ENCODE results near the gene SYNE4. TPM values are rescaled to one million over a fixed set of nuclear protein-coding genes. Genes with fewer than 3 reads are reported as not detected.
A peak's percentile ranks its signal among the peaks of the same experiment; 100 is the strongest.

The SYNE4 gene
- total RNA-seq, 1 donor from 2014 or later: 8.7 TPM

GRCh38 chr19:35993923-35994598 is 14.6 kb downstream of the SYNE4 start:
- no peak for DNase-seq (ENCODE audit: extremely low spot score, unreplicated experiment)
- TF ChIP-seq CTCF (conservative IDR thresholded peaks at IDR 0.05): no peak
- Mint-ChIP-seq H3K9me3 (no peaks in the 10 kb centered on the region), H3K36me3 (peaks cover 8% of the 10 kb centered on the region), H3K27ac (no peak overlapping the region), H3K4me3 (peak overlapping the region; percentile 34), H3K27me3 (peaks cover 6% of the 10 kb centered on the region), H3K4me1 (ENCODE audit: unreplicated experiment) (peaks cover 22% of the 10 kb centered on the region)

- H3K27me3 Mint-ChIP-seq: peaks cover 15% of the 10 kb centered on the region
- H3K4me1 Mint-ChIP-seq (ENCODE audit: unreplicated experiment): peaks cover 22% of the 10 kb centered on the region
- DNase-seq (ENCODE audit: extremely low spot score, unreplicated experiment): no peak
- H3K4me3 Mint-ChIP-seq: peak overlapping the region; percentile 34
- TF ChIP-seq CTCF (conservative IDR thresholded peaks at IDR 0.05): no peak
- H3K36me3 Mint-ChIP-seq: peaks cover 8% of the 10 kb centered on the region
- H3K9me3 Mint-ChIP-seq: no peaks in the 10 kb centered on the region
- H3K27ac Mint-ChIP-seq: no peak overlapping the region
These were observed 15.5 kb downstream of the SYNE4 start for GRCh38 chr19:35992907-35993765.

- Mint-ChIP-seq H3K27ac (no peak overlapping the region), H3K4me3 (peak overlapping the region; percentile 57), H3K9me3 (no peaks in the 10 kb centered on the region), H3K36me3 (peaks cover 4% of the 10 kb centered on the region), H3K4me1 (ENCODE audit: unreplicated experiment) (peaks cover 16% of the 10 kb centered on the region), H3K27me3 (peaks cover 26% of the 10 kb centered on the region)
- no peak for TF ChIP-seq CTCF (conservative IDR thresholded peaks at IDR 0.05)
- DNase-seq (ENCODE audit: extremely low spot score, unreplicated experiment): no peak
These were observed 16.7 kb downstream of the SYNE4 start for GRCh38 chr19:35991731-35992450.

- Mint-ChIP-seq H3K36me3 (no peaks in the 10 kb centered on the region), H3K4me3 (peak overlapping the region; percentile 57), H3K27ac (no peak overlapping the region), H3K27me3 (peaks cover 34% of the 10 kb centered on the region), H3K9me3 (no peaks in the 10 kb centered on the region), H3K4me1 (ENCODE audit: unreplicated experiment) (peaks cover 8% of the 10 kb centered on the region)
- no peak for TF ChIP-seq CTCF (conservative IDR thresholded peaks at IDR 0.05)
- no peak for DNase-seq (ENCODE audit: extremely low spot score, unreplicated experiment)
These were observed 17.6 kb downstream of the SYNE4 start for GRCh38 chr19:35990771-35991730.

GRCh38 chr19:35990156-35990555 is 18.5 kb downstream of the SYNE4 start:
- Mint-ChIP-seq H3K9me3 (peaks cover 3% of the 10 kb centered on the region), H3K4me3 (no peak overlapping the region)

More at GRCh38 chr19:35990156-35990555, 18.5 kb downstream of the SYNE4 start:
- DNase-seq (ENCODE audit: extremely low spot score, unreplicated experiment): no peak
- H3K27ac Mint-ChIP-seq: no peak overlapping the region
- peaks cover 43% of the 10 kb centered on the region for H3K27me3 Mint-ChIP-seq
- peaks cover 4% of the 10 kb centered on the region for H3K4me1 Mint-ChIP-seq (ENCODE audit: unreplicated experiment)
- no peaks in the 10 kb centered on the region for H3K36me3 Mint-ChIP-seq
- TF ChIP-seq CTCF (conservative IDR thresholded peaks at IDR 0.05): no peak
